Fibroblast of pulmonary artery (primary cell): ENCODE results near the gene PDE11A.

Experiments used
- DNase-seq: peaks from one replicate; pipeline ENCODE4 v3.0.0-alpha.2; 2010; ENCODE audit warnings: low read depth
- H3K4me3 ChIP-seq: replicated peaks from 2 replicates; pipeline ENCODE4 v1.5.1; 2011; ENCODE audit warnings: low read depth, mild to moderate bottlenecking, control low read depth, low read length, moderate library complexity
- TF ChIP-seq, protein P1 (sequence below): IDR thresholded peaks from 2 replicates; pipeline ENCODE4 v1.5.1; 2011; ENCODE audit warnings: mild to moderate bottlenecking, control low read depth, low read length, inconsistent platforms; ENCODE audit errors: missing control alignments

PDE11A gene

DNA sequence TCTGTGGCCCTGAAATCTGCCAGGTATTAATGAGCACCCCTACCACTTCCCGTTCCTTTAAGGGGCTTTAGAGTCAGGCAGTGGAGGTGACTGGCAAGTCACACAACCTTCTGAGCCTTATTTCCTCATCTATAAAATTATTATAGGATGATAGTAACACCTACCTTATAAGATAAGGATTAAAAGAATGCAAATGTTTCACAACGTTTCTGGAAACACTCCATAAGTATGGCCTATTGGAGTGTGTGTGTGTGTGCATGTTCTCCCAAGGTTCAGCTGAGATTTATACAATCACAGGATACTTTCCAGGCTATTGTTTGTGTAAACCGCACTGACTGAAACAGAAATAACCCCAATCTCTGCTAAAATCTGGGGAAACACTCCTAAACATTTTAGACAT, 176.0 kb downstream of the PDE11A start:
- TF ChIP-seq, protein P1, sequence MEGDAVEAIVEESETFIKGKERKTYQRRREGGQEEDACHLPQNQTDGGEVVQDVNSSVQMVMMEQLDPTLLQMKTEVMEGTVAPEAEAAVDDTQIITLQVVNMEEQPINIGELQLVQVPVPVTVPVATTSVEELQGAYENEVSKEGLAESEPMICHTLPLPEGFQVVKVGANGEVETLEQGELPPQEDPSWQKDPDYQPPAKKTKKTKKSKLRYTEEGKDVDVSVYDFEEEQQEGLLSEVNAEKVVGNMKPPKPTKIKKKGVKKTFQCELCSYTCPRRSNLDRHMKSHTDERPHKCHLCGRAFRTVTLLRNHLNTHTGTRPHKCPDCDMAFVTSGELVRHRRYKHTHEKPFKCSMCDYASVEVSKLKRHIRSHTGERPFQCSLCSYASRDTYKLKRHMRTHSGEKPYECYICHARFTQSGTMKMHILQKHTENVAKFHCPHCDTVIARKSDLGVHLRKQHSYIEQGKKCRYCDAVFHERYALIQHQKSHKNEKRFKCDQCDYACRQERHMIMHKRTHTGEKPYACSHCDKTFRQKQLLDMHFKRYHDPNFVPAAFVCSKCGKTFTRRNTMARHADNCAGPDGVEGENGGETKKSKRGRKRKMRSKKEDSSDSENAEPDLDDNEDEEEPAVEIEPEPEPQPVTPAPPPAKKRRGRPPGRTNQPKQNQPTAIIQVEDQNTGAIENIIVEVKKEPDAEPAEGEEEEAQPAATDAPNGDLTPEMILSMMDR, result no peak

DNA sequence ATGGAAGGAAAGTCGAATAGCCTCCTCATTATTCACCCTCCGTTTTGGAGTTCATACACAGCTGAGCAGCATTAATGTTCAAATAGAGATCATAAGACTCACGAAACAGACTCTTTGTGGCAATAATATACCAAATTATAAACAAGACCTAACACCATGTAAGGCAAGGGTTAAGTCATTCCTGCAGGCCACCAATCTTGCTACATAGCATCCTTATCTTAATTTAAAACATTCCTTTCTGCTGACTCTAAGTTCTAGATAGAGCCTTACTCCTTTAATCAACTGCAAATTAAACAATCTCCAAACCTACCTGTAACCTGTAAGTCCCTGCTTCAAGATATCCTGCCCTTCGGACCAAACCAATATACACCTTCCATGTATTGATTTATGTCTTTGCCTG, 178.0 kb downstream of the PDE11A start:
- DNase-seq, result no peak
- H3K4me3 ChIP-seq, result no peak overlapping the region
- TF ChIP-seq, protein P1, result no peak

More for the DNA sequence above, 176.0 kb downstream of the PDE11A start:
- H3K4me3 ChIP-seq, result no peak overlapping the region
- DNase-seq, result no peak

DNA sequence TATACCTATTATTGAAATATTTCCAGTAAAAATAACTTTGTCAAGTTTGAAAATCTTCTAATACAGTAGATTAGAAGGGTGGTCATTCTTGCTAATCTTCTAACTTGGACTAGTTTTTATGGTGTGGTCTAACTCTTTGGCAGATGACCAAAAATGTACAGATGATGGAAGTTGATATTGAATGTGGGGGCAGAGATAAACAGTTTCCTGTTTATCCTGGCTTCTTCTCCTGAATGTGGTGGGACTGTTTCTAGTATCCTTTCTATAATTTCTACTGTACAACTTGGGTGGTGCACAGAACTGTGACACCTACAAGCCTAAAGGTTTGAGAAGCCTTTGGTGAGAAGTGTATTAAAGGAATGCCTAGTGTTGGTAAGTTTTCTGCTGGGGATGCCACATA, 178.7 kb downstream of the PDE11A start:
- no peak for DNase-seq
- TF ChIP-seq, protein P1, result no peak
- H3K4me3 ChIP-seq, result no peak overlapping the region

DNA sequence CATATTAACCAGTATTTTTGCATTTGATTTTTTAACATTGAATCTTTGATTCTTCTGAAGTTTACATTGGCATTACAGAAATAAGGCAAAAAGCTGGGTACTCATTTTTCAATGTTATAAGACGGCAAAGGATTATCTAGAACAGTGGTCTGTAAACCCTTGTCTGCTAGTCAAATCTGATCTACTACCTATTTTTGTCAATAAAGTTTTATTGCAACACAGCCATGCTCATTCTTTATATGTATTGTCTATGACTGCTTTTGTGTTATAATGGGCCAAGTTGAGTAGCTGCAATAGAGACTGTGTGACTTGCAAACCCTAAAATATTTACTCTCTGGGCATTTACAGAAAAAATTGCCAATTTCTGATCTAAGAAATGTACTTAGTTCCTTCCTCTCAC, 181.0 kb downstream of the PDE11A start:
- TF ChIP-seq, protein P1, result no peak
- H3K4me3 ChIP-seq, result no peak overlapping the region
- DNase-seq, result no peak

DNA sequence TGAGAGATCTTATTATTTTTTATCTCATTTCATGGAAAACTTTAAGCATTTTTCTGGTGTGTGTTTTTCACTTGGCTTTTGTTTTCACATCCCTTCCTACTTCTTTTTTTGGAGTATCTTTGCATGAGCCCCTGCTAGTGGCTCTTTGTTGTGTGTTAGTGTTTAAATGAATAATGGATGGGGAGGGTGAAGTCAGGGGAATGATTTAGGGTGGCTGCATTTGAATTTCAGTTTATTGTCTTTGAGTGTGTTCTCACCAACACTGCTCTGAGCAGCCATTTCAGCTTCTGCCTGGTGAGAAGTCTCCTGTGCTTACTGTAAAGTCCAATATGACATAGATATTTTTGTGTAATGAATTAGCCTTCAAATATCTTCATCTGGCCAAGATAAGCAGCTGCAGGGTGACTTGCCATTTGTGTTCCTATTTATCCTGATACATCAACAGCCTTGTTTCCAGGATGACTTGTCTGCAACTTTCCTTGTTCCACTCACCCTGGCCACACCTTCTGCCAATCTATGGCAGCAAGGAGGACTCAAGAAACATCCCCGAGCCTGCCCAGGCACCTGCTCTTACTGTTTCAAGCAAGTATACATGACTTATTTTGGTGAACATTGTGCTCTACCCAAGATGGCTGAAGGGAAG, 182.6 kb downstream of the PDE11A start:
- DNase-seq, result no peak
- no peak overlapping the region for H3K4me3 ChIP-seq
- TF ChIP-seq, protein P1, result no peak

DNA sequence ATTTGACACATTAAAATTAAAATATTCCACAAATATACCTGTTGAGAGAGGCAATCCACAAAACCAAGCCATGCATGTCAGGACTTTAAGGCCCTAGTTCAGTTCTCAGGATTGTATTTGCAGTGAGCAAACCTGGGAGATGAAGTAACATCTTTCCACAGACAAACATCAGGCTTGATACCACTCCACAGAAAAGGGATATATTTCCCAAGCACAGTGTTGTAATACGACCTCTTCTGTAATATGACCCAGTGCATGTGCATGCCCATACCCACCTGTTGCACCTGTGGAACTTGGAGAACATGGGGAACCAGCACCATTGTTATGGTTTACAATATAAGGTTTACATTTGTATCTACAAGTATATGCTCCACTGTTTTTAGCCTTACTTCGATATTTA, 184.0 kb downstream of the PDE11A start:
- no peak overlapping the region for H3K4me3 ChIP-seq
- TF ChIP-seq, protein P1, result no peak
- no peak for DNase-seq

DNA sequence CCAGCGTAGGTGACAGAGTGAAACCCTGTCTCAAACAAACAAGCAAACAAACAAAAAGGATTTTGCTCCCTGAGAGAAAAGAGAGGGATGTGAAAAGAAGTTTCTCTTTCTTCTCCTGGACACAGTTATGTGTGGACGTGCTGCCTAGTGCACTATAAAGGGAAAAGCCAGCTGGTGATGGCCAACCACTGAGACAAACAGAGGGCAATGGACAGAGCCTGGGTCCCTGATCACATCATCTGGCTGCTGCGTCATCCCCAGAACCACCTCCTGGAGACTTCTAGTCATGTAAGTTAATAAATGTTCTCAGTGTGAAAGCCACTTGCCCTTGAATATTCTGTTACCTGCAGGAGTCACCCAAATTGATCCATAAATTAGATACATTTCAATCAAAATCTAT, 184.9 kb downstream of the PDE11A start:
- DNase-seq, result no peak
- TF ChIP-seq, protein P1, result no peak
- no peak overlapping the region for H3K4me3 ChIP-seq
